ENCODE data around the gene INPP5D. TPM values are rescaled to one million over a fixed set of nuclear protein-coding genes. Genes with fewer than 3 reads are reported as not detected.

INPP5D gene
- polyA plus RNA-seq, 2 of the 4 experiments (the other 2 are of a cell fraction), result 0.26 to 0.53 TPM

DNA sequence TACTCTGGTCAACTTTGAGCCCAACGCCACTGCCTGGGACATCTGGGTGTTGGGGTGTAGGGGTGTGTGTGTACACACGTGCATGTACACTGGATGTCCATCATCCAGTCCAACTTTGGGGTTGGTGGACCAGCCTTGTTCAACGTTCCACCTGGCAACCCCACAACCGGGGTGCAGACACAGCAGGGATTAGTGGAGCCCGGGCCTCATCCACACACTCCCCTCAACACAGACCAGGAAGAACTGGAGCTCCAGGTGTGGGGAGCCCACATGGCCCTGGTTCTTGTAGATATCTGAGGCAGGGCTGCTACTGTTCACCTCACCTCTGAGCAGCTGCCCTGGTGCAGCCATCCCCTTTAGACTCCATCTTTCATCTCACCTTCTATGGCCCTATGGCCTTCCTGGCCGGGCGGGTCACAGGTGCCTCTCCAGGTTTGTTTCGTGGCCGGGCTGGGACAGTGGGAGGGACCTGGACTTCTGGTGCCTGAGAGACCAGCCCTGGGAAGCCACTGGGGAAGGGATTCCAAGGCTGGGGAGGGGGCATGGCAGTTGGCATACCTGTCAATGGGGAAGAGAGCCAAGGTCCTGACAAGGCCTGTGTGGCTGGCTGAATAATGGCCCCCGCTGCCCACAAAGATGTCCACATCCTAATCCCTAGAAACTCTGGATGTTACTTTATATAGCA, 20.2 kb upstream of the INPP5D start (continued):
- TF ChIP-seq, protein P1, sequence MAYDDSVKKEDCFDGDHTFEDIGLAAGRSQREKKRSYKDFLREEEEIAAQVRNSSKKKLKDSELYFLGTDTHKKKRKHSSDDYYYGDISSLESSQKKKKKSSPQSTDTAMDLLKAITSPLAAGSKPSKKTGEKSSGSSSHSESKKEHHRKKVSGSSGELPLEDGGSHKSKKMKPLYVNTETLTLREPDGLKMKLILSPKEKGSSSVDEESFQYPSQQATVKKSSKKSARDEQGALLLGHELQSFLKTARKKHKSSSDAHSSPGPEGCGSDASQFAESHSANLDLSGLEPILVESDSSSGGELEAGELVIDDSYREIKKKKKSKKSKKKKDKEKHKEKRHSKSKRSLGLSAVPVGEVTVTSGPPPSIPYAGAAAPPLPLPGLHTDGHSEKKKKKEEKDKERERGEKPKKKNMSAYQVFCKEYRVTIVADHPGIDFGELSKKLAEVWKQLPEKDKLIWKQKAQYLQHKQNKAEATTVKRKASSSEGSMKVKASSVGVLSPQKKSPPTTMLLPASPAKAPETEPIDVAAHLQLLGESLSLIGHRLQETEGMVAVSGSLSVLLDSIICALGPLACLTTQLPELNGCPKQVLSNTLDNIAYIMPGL (CRISPR knock-in tag; IDR thresholded peaks at IDR 0.05; ENCODE audit: borderline replicate concordance), result no peak

DNA sequence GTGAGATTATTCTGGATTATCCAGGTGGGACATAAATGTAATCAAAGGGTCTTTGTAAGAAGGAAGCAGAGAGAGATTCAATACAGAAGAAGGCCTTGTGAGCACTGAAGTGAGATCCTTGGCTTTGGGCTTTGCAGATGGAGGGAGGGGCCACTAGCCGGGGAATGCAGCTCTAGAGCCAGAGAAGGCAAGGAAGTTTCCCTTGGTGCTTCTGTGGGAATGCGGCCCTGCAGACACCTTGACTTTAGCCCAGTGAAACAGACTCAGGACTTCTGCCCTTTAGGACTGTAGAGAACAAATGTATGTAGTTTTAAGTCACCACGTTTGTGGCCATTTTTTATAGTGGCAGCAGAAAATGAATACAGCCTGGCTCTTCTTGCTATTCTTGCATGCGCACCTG, 19.6 kb upstream of the INPP5D start:
- H3K27ac ChIP-seq, result no peak overlapping the region; a peak in 1 of 6 replicates
- DNase-seq (ENCODE audit: low read depth in 1 of 2, low spot score in 1 of 2) (no peak), FAIRE-seq (no peak), ATAC-seq (no peak)
- POLR2A ChIA-PET, result no interaction called here
- H3K9me3 ChIP-seq, result peaks cover 10% of the 10 kb centered on the region; the same call in 2 of the 3 replicates
- 66% methylated on average over 4 of the region's 4 CpGs for WGBS (ENCODE audit: missing lambda C conversion rate)
- TF ChIP-seq, protein P2, sequence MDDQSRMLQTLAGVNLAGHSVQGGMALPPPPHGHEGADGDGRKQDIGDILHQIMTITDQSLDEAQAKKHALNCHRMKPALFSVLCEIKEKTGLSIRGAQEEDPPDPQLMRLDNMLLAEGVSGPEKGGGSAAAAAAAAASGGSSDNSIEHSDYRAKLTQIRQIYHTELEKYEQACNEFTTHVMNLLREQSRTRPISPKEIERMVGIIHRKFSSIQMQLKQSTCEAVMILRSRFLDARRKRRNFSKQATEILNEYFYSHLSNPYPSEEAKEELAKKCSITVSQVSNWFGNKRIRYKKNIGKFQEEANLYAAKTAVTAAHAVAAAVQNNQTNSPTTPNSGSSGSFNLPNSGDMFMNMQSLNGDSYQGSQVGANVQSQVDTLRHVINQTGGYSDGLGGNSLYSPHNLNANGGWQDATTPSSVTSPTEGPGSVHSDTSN (IDR thresholded peaks at IDR 0.05), result no peak
- TF ChIP-seq JUN (IDR thresholded peaks at IDR 0.05) (no peak), ZFP36 (IDR thresholded peaks at IDR 0.05; ENCODE audit: borderline replicate concordance, partially characterized antibody) (no peak), POLR2AphosphoS2 (conservative IDR thresholded peaks at IDR 0.05; ENCODE audit: low read length) (no peak), BHLHE40 (IDR thresholded peaks at IDR 0.05; ENCODE audit: low read depth, low read length) (no peak)
- CTCF ChIA-PET, result interaction anchor here (1.1 to 5.4 kb wide), 2 partner anchors 13 to 188 kb away, joined by 4 to 39 read pairs; no protein-coding TSS in a partner anchor
- no peak overlapping the region for H3K4me3 ChIP-seq
- H3K4me2 ChIP-seq, result no peak overlapping the region
- H3K4me1 ChIP-seq, result no peaks in the 10 kb centered on the region

DNA sequence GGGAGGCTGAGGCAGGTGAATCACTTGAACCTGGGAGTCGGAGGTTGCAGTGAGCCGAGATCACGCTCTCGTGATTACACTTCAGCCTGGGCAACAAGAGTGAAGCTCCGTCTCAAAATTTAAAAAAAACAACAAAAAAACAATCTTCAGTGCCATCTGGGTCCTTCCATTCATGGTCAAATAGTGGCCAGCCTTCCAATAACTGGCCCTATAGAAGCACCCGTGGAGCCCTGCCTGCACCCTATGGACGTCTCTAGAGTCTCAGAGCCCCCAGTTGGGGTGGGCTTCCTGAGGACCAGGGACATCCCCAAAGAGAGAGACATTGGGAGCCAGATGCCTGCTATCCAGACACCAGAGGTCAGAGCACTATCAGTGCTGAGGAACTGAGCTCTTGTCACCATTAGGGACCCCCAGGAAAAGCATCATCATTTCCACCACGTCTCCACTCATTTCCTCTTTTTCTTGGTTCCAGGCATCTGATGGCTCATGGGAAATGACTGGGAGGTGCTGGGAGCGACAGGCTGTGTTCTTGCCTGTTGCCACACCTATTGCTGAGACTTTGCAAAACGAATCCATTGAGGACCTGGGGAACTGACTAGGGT, 18.3 kb upstream of the INPP5D start:
- 68% methylated on average over 10 of the region's 10 CpGs for WGBS (ENCODE audit: missing lambda C conversion rate)
- H3K4me3 ChIP-seq, result no peak overlapping the region
- ChIA-PET CTCF (interaction anchor here (1.1 to 5.4 kb wide), 3 partner anchors 12 to 189 kb away, joined by 3 to 39 read pairs (median 4); no protein-coding TSS in a partner anchor), POLR2A (no interaction called here)
- peaks cover 6% of the 10 kb centered on the region; the same call in 2 of the 3 replicates for H3K9me3 ChIP-seq
- DNase-seq (ENCODE audit: low read depth in 1 of 2, low spot score in 1 of 2) (no peak), FAIRE-seq (no peak), ATAC-seq (no peak)
- TF ChIP-seq NR3C1 (IDR thresholded peaks at IDR 0.05), result no peak
- TF ChIP-seq FOSL2 (IDR thresholded peaks at IDR 0.05), result no peak
- TF ChIP-seq FOSL2 (CRISPR knock-in tag; IDR thresholded peaks at IDR 0.05), result no peak
- no peak for TF ChIP-seq FOXS1 (CRISPR knock-in tag; IDR thresholded peaks at IDR 0.05)
- TF ChIP-seq POLR2AphosphoS2 (conservative IDR thresholded peaks at IDR 0.05; ENCODE audit: low read length), result no peak
- TF ChIP-seq CHD4 (IDR thresholded peaks at IDR 0.05; ENCODE audit: borderline replicate concordance), result no peak
- no peak for TF ChIP-seq TFCP2L1 (CRISPR knock-in tag; IDR thresholded peaks at IDR 0.05)
- TF ChIP-seq HEYL (CRISPR knock-in tag; IDR thresholded peaks at IDR 0.05), result no peak
- TF ChIP-seq, protein P2 (IDR thresholded peaks at IDR 0.05), result no peak
- TF ChIP-seq, protein P3, sequence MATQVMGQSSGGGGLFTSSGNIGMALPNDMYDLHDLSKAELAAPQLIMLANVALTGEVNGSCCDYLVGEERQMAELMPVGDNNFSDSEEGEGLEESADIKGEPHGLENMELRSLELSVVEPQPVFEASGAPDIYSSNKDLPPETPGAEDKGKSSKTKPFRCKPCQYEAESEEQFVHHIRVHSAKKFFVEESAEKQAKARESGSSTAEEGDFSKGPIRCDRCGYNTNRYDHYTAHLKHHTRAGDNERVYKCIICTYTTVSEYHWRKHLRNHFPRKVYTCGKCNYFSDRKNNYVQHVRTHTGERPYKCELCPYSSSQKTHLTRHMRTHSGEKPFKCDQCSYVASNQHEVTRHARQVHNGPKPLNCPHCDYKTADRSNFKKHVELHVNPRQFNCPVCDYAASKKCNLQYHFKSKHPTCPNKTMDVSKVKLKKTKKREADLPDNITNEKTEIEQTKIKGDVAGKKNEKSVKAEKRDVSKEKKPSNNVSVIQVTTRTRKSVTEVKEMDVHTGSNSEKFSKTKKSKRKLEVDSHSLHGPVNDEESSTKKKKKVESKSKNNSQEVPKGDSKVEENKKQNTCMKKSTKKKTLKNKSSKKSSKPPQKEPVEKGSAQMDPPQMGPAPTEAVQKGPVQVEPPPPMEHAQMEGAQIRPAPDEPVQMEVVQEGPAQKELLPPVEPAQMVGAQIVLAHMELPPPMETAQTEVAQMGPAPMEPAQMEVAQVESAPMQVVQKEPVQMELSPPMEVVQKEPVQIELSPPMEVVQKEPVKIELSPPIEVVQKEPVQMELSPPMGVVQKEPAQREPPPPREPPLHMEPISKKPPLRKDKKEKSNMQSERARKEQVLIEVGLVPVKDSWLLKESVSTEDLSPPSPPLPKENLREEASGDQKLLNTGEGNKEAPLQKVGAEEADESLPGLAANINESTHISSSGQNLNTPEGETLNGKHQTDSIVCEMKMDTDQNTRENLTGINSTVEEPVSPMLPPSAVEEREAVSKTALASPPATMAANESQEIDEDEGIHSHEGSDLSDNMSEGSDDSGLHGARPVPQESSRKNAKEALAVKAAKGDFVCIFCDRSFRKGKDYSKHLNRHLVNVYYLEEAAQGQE (IDR thresholded peaks at IDR 0.05), result no peak
- no peak for TF ChIP-seq KDM5A (IDR thresholded peaks at IDR 0.05)
- H3K4me1 ChIP-seq, result no peaks in the 10 kb centered on the region
- H3K27ac ChIP-seq, result no peak overlapping the region
- H3K4me2 ChIP-seq, result no peak overlapping the region

All from A549 (cell line).